Thyroid gland (tissue), 4 donors: ENCODE data around the gene GRB10.

Source experiments
- POLR2A ChIP-seq, 2 donors: fragments of 450-650 bp; IDR thresholded peaks; one replicate each; pipeline ENCODE4 v1.6.1; 2017; ENCODE audit warnings: antibody characterized with exemption in 2 of 2, mild to moderate bottlenecking in 2 of 2, moderate library complexity in 1 of 2
- TF ChIP-seq, protein P1 (sequence below), 6 experiments: fragments of 200-600 bp in 3 of 6; fragments of 450-650 bp in 3 of 6; sonication (generic) in 3 of 6; IDR thresholded peaks; one replicate each; pipeline ENCODE4 v1.5.1; 2016 to 2019; ENCODE audit warnings: antibody characterized with exemption in 6 of 6, mild to moderate bottlenecking in 2 of 6, inconsistent platforms in 1 of 6, moderate library complexity in 1 of 6

DNA sequence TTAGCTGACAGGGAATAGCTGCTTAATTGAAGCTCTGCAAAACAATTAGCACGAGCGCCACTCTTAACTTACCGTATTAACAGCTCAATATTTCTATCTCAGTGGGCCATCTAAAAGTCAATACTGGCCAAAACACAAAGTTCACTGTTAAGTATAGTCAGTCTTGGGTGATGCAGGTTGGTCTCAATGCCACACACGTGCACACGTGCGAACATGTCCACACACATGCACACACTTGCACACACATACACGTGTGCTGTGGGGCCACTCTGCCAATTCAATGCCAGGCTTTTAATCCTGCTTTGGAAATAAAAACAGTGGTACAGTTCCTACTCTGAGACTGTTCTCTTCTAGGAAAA is 105.1 kb downstream of the GRB10 start:
- no peak for TF ChIP-seq POLR2A (IDR thresholded peaks at IDR 0.05)
- TF ChIP-seq, protein P1, sequence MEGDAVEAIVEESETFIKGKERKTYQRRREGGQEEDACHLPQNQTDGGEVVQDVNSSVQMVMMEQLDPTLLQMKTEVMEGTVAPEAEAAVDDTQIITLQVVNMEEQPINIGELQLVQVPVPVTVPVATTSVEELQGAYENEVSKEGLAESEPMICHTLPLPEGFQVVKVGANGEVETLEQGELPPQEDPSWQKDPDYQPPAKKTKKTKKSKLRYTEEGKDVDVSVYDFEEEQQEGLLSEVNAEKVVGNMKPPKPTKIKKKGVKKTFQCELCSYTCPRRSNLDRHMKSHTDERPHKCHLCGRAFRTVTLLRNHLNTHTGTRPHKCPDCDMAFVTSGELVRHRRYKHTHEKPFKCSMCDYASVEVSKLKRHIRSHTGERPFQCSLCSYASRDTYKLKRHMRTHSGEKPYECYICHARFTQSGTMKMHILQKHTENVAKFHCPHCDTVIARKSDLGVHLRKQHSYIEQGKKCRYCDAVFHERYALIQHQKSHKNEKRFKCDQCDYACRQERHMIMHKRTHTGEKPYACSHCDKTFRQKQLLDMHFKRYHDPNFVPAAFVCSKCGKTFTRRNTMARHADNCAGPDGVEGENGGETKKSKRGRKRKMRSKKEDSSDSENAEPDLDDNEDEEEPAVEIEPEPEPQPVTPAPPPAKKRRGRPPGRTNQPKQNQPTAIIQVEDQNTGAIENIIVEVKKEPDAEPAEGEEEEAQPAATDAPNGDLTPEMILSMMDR (IDR thresholded peaks at IDR 0.05), result no peak
